ENCODE results near the gene HDDC2. TPM values are rescaled to one million over a fixed set of nuclear protein-coding genes. Genes with fewer than 3 reads are reported as not detected.

Gene HDDC2
- total and polyA plus RNA-seq, 5 donors from 2014 or later: 28.9 to 92.6 (median 87.5) TPM

DNA sequence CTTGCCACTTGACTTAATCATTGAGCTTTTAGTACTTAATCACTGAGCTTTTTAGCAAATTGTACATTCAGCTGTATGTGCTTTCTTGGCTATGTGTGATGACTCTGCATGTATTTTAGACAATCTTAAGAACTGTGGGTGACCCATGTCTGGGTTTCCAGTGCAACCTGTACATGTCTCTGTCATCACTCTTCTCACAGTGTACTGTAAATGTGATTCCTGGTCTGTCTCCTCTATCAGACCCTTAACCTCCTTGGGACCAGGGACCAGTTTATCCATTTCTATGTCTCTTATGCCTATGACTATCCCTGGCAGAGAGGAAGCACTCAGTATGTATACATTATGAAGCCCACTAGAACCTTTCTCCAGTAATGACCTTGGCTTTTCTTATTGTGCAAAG lies 36.6 kb upstream of the HDDC2 start:
- H3K9me3 Mint-ChIP-seq: peaks cover 0 to 1% (median 0%) of the 10 kb centered on the region in 7 donors
- H3K27ac Mint-ChIP-seq: no peak overlapping the region
- Histone ChIP-seq H3K4me1 (ENCODE audit: control insufficient read depth, insufficient read depth, low read length, poor library complexity, severe bottlenecking) (no peaks in the 10 kb centered on the region), H3K36me3 (ENCODE audit: control insufficient read depth, insufficient read depth, low read length) (no peaks in the 10 kb centered on the region), H3K9me3 (ENCODE audit: control insufficient read depth in 2 of 2, low read length in 2 of 2) (no peaks in the 10 kb centered on the region), H3K27me3 (ENCODE audit: control insufficient read depth, insufficient read depth, low read length) (peaks cover 9% of the 10 kb centered on the region), H3K4me3 (ENCODE audit: low read depth, low read length) (no peak overlapping the region), H3K27ac (ENCODE audit: insufficient read depth, low read length, poor library complexity, severe bottlenecking) (no peak overlapping the region)
- no peaks in the 10 kb centered on the region for H3K4me1 Mint-ChIP-seq
- no peak overlapping the region for H3K4me3 Mint-ChIP-seq
- ATAC-seq (ENCODE audit: low read depth in 2 of 2) (no peak), DNase-seq (no peak)
- peaks cover 12% of the 10 kb centered on the region for H3K27me3 Mint-ChIP-seq
- no peaks in the 10 kb centered on the region for H3K36me3 Mint-ChIP-seq

DNA sequence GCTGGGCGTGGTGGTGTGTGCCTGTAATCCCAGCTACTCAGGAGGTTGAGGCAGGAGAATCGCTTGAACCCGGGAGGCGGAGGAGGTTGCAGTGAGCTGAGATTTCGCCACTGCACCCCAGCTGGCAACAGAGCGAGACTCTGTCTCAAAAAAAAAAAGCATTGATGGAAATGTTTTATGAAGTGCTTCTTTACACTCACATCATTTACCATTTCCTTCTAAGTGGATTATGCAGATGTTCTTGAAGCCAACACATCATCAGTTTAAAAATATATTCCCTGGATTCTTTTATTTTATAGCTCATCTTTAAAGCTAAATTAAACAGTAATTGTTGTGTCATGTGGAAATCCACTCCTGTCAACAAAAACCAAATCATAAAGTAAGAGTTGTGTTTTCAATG lies 35.9 kb upstream of the HDDC2 start:
- H3K27me3 ChIP-seq (ENCODE audit: control insufficient read depth, insufficient read depth, low read length): peaks cover 9% of the 10 kb centered on the region
- no peaks in the 10 kb centered on the region for H3K4me1 Mint-ChIP-seq
- ATAC-seq (ENCODE audit: low read depth in 2 of 2) (no peak), DNase-seq (no peak)
- no peaks in the 10 kb centered on the region for H3K36me3 Mint-ChIP-seq
- H3K9me3 ChIP-seq (ENCODE audit: control insufficient read depth in 2 of 2, low read length in 2 of 2): no peaks in the 10 kb centered on the region
- peaks cover 12% of the 10 kb centered on the region for H3K27me3 Mint-ChIP-seq
- H3K36me3 ChIP-seq (ENCODE audit: control insufficient read depth, insufficient read depth, low read length): no peaks in the 10 kb centered on the region
- H3K4me3 Mint-ChIP-seq: no peak overlapping the region
- no peak overlapping the region for H3K27ac ChIP-seq (ENCODE audit: insufficient read depth, low read length, poor library complexity, severe bottlenecking)
- H3K4me3 ChIP-seq (ENCODE audit: low read depth, low read length): no peak overlapping the region
- peaks cover 0 to 1% (median 0%) of the 10 kb centered on the region in 7 donors for H3K9me3 Mint-ChIP-seq
- no peak overlapping the region for H3K27ac Mint-ChIP-seq
- H3K4me1 ChIP-seq (ENCODE audit: control insufficient read depth, insufficient read depth, low read length, poor library complexity, severe bottlenecking): no peaks in the 10 kb centered on the region

GRCh38 chr6:125332664-125333063 lies 30.9 kb upstream of the HDDC2 start:
- DNase-seq (no peak), ATAC-seq (ENCODE audit: low read depth in 2 of 2) (no peak)
- H3K4me1 Mint-ChIP-seq: no peaks in the 10 kb centered on the region
- no peak overlapping the region for H3K27ac ChIP-seq (ENCODE audit: insufficient read depth, low read length, poor library complexity, severe bottlenecking)
- H3K9me3 ChIP-seq (ENCODE audit: control insufficient read depth in 2 of 2, low read length in 2 of 2): no peaks in the 10 kb centered on the region
- H3K4me3 Mint-ChIP-seq: no peak overlapping the region
- H3K4me1 ChIP-seq (ENCODE audit: control insufficient read depth, insufficient read depth, low read length, poor library complexity, severe bottlenecking): no peaks in the 10 kb centered on the region
- no peaks in the 10 kb centered on the region for H3K36me3 ChIP-seq (ENCODE audit: control insufficient read depth, insufficient read depth, low read length)
- no peaks in the 10 kb centered on the region for H3K36me3 Mint-ChIP-seq
- peaks cover 8% of the 10 kb centered on the region for H3K27me3 ChIP-seq (ENCODE audit: control insufficient read depth, insufficient read depth, low read length)
- H3K27ac Mint-ChIP-seq: no peak overlapping the region
- no peak overlapping the region for H3K4me3 ChIP-seq (ENCODE audit: low read depth, low read length)
- peaks cover 21% of the 10 kb centered on the region for H3K27me3 Mint-ChIP-seq
- peaks cover 0 to 2% (median 0%) of the 10 kb centered on the region in 7 donors for H3K9me3 Mint-ChIP-seq

GRCh38 chr6:125325586-125325985 lies 23.8 kb upstream of the HDDC2 start:
- H3K9me3 ChIP-seq (ENCODE audit: control insufficient read depth in 2 of 2, low read length in 2 of 2): no peaks in the 10 kb centered on the region
- H3K36me3 ChIP-seq (ENCODE audit: control insufficient read depth, insufficient read depth, low read length): no peaks in the 10 kb centered on the region
- Mint-ChIP-seq H3K27me3 (peaks cover 30% of the 10 kb centered on the region), H3K27ac (no peak overlapping the region), H3K9me3 (no peaks in the 10 kb centered on the region), H3K36me3 (no peaks in the 10 kb centered on the region), H3K4me1 (no peaks in the 10 kb centered on the region), H3K4me3 (no peak overlapping the region)
- H3K4me1 ChIP-seq (ENCODE audit: control insufficient read depth, insufficient read depth, low read length, poor library complexity, severe bottlenecking): no peaks in the 10 kb centered on the region
- DNase-seq (no peak), ATAC-seq (ENCODE audit: low read depth in 2 of 2) (no peak)
- H3K27ac ChIP-seq (ENCODE audit: insufficient read depth, low read length, poor library complexity, severe bottlenecking): no peak overlapping the region
- no peak overlapping the region for H3K4me3 ChIP-seq (ENCODE audit: low read depth, low read length)
- peaks cover 3% of the 10 kb centered on the region for H3K27me3 ChIP-seq (ENCODE audit: control insufficient read depth, insufficient read depth, low read length)

DNA sequence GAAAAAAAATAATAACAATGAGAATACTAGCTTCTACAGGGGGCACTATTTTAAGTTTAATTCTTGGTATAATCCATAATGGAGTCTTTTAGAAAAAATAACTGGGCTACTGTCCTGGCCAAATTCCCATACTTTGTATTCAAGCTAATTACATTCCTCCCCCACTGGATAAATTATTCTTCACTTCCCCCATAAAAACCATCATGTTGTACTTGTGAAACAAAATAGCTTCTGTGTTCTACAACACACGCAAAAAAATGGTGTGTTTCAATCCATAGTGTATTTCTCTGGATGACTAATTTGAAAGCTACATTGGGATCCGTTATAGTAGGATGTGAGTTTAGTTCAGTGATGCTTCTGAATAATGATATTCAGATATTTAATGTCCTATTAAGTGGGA lies 21.6 kb upstream of the HDDC2 start:
- no peaks in the 10 kb centered on the region for H3K4me1 Mint-ChIP-seq
- no peak overlapping the region for H3K4me3 Mint-ChIP-seq
- H3K27me3 Mint-ChIP-seq: peaks cover 24% of the 10 kb centered on the region
- Histone ChIP-seq H3K36me3 (ENCODE audit: control insufficient read depth, insufficient read depth, low read length) (no peaks in the 10 kb centered on the region), H3K27me3 (ENCODE audit: control insufficient read depth, insufficient read depth, low read length) (peaks cover 3% of the 10 kb centered on the region), H3K27ac (ENCODE audit: insufficient read depth, low read length, poor library complexity, severe bottlenecking) (no peak overlapping the region), H3K9me3 (ENCODE audit: control insufficient read depth in 2 of 2, low read length in 2 of 2) (no peaks in the 10 kb centered on the region), H3K4me1 (ENCODE audit: control insufficient read depth, insufficient read depth, low read length, poor library complexity, severe bottlenecking) (no peaks in the 10 kb centered on the region), H3K4me3 (ENCODE audit: low read depth, low read length) (no peak overlapping the region)
- ATAC-seq (ENCODE audit: low read depth in 2 of 2) (no peak), DNase-seq (no peak)
- H3K36me3 Mint-ChIP-seq: no peaks in the 10 kb centered on the region
- no peak overlapping the region for H3K27ac Mint-ChIP-seq
- peaks cover 0 to 1% (median 0%) of the 10 kb centered on the region in 7 donors for H3K9me3 Mint-ChIP-seq

DNA sequence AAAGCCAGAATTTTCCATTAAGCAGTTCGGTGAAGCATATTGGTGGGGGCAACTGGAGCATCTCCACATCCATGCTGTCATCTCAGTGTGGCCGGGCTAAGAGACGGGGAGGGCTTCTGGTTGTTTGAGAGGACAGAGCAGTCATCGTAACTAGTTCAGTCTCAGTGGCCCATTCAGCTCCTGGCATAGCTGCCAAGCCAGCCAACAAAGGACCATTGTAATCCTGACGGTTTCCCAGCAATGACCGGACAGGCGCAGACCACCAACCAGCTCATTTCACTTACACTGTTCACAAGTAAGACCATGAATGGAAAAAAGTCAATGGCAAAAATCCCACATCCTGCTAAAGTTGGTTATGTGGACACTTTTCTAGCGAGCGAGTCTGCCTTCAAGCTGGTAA lies 14.9 kb upstream of the HDDC2 start:
- H3K4me3 Mint-ChIP-seq: no peak overlapping the region
- H3K4me1 Mint-ChIP-seq: no peaks in the 10 kb centered on the region
- H3K9me3 Mint-ChIP-seq: peaks cover 0 to 1% (median 0%) of the 10 kb centered on the region in 7 donors
- ATAC-seq (ENCODE audit: low read depth in 2 of 2) (no peak), DNase-seq (no peak)
- H3K4me1 ChIP-seq (ENCODE audit: control insufficient read depth, insufficient read depth, low read length, poor library complexity, severe bottlenecking): no peaks in the 10 kb centered on the region
- no peak overlapping the region for H3K27ac Mint-ChIP-seq
- H3K9me3 ChIP-seq (ENCODE audit: control insufficient read depth in 2 of 2, low read length in 2 of 2): no peaks in the 10 kb centered on the region
- peaks cover 12% of the 10 kb centered on the region for H3K27me3 Mint-ChIP-seq
- peaks cover 11% of the 10 kb centered on the region for H3K27me3 ChIP-seq (ENCODE audit: control insufficient read depth, insufficient read depth, low read length)
- H3K27ac ChIP-seq (ENCODE audit: insufficient read depth, low read length, poor library complexity, severe bottlenecking): no peak overlapping the region
- H3K36me3 ChIP-seq (ENCODE audit: control insufficient read depth, insufficient read depth, low read length): no peaks in the 10 kb centered on the region
- no peak overlapping the region for H3K4me3 ChIP-seq (ENCODE audit: low read depth, low read length)
- H3K36me3 Mint-ChIP-seq: no peaks in the 10 kb centered on the region

DNA sequence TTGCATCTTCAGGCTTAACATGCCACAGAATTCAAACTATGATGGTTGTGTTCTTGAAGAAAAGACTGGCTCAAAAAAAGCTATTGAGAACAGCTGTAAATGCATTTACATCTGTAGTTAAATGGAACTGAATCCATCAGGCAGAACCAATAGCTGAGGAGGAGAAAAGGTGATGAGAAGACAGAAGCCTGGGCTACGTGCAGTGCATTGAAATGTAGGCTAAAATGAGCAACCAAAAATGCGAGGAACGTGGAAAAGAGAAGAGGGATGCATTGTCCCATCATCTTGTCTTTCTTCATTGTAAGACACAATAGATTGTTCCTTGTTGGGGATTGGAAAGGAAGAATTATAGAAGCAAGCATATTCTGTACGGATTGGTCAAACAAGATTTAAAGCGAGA lies 13.8 kb upstream of the HDDC2 start:
- Mint-ChIP-seq H3K4me1 (peaks cover 0 to 2% (median 0%) of the 10 kb centered on the region in 4 donors), H3K27me3 (peaks cover 21% of the 10 kb centered on the region), H3K27ac (no peak overlapping the region), H3K36me3 (no peaks in the 10 kb centered on the region), H3K9me3 (peaks cover 0 to 1% (median 0%) of the 10 kb centered on the region in 7 donors), H3K4me3 (no peak overlapping the region)
- Histone ChIP-seq H3K27me3 (ENCODE audit: control insufficient read depth, insufficient read depth, low read length) (peaks cover 12% of the 10 kb centered on the region), H3K4me3 (ENCODE audit: low read depth, low read length) (no peak overlapping the region), H3K27ac (ENCODE audit: insufficient read depth, low read length, poor library complexity, severe bottlenecking) (no peak overlapping the region), H3K4me1 (ENCODE audit: control insufficient read depth, insufficient read depth, low read length, poor library complexity, severe bottlenecking) (no peaks in the 10 kb centered on the region), H3K36me3 (ENCODE audit: control insufficient read depth, insufficient read depth, low read length) (no peaks in the 10 kb centered on the region), H3K9me3 (ENCODE audit: control insufficient read depth in 2 of 2, low read length in 2 of 2) (no peaks in the 10 kb centered on the region)
- no peak for DNase-seq
- ATAC-seq (ENCODE audit: low read depth in 2 of 2): no peak

- peaks cover 0 to 1% (median 0%) of the 10 kb centered on the region in 7 donors for H3K9me3 Mint-ChIP-seq
- ATAC-seq (ENCODE audit: low read depth in 2 of 2) (peak; percentile 27 to 48), DNase-seq (peak in 2 of 3 donors; percentile 16 to 43)
- Histone ChIP-seq H3K27me3 (ENCODE audit: control insufficient read depth, insufficient read depth, low read length) (peaks cover 13% of the 10 kb centered on the region), H3K27ac (ENCODE audit: insufficient read depth, low read length, poor library complexity, severe bottlenecking) (no peak overlapping the region), H3K4me1 (ENCODE audit: control insufficient read depth, insufficient read depth, low read length, poor library complexity, severe bottlenecking) (no peaks in the 10 kb centered on the region), H3K4me3 (ENCODE audit: low read depth, low read length) (no peak overlapping the region), H3K36me3 (ENCODE audit: control insufficient read depth, insufficient read depth, low read length) (no peaks in the 10 kb centered on the region), H3K9me3 (ENCODE audit: control insufficient read depth in 2 of 2, low read length in 2 of 2) (no peaks in the 10 kb centered on the region)
- peaks cover 24% of the 10 kb centered on the region for H3K27me3 Mint-ChIP-seq
- peaks cover 0 to 2% (median 0%) of the 10 kb centered on the region in 4 donors for H3K4me1 Mint-ChIP-seq
- no peak overlapping the region for H3K27ac Mint-ChIP-seq
- H3K36me3 Mint-ChIP-seq: no peaks in the 10 kb centered on the region
- no peak overlapping the region for H3K4me3 Mint-ChIP-seq
These were observed 12.3 kb upstream of the HDDC2 start for GRCh38 chr6:125314009-125314581.
